ENCODE measurements around the gene SRSF8.

The SRSF8 gene

GRCh38 chr11:95085117-95085816, 18.5 kb downstream of the SRSF8 start:
- TF ChIP-seq CTCF (conservative IDR thresholded peaks at IDR 0.05; ENCODE audit: control insufficient read depth, insufficient read depth, low read depth, low read length) = no peak
- no peak for DNase-seq (ENCODE audit: low read depth)
- H3K4me3 ChIP-seq (ENCODE audit: control insufficient read depth, low read depth, low read length) = no peak overlapping the region

- no peak for DNase-seq (ENCODE audit: low read depth)
- no peak overlapping the region for H3K4me3 ChIP-seq (ENCODE audit: control insufficient read depth, low read depth, low read length)
- no peak for TF ChIP-seq CTCF (conservative IDR thresholded peaks at IDR 0.05; ENCODE audit: control insufficient read depth, insufficient read depth, low read depth, low read length)
Measured at GRCh38 chr11:95086151-95086550, 19.4 kb downstream of the SRSF8 start.

GRCh38 chr11:95086836-95087570, 20.3 kb downstream of the SRSF8 start:
- H3K4me3 ChIP-seq (ENCODE audit: control insufficient read depth, low read depth, low read length) = no peak overlapping the region
- no peak for TF ChIP-seq CTCF (conservative IDR thresholded peaks at IDR 0.05; ENCODE audit: control insufficient read depth, insufficient read depth, low read depth, low read length)
- no peak for DNase-seq (ENCODE audit: low read depth)

GRCh38 chr11:95088946-95089619, 22.4 kb downstream of the SRSF8 start:
- peak overlapping the region; percentile 58 for H3K4me3 ChIP-seq (ENCODE audit: control insufficient read depth, low read depth, low read length)
- TF ChIP-seq CTCF (conservative IDR thresholded peaks at IDR 0.05; ENCODE audit: control insufficient read depth, insufficient read depth, low read depth, low read length) = no peak
- no peak for DNase-seq (ENCODE audit: low read depth)

GRCh38 chr11:95089620-95090542, 23.2 kb downstream of the SRSF8 start, which contains the start of gene ENDOD1:
Gene ENDOD1 (plus strand): TSS chr11:95089846. CDS start chr11:95089928, 82 bp downstream.
- peak; percentile 73 for DNase-seq (ENCODE audit: low read depth)
- H3K4me3 ChIP-seq (ENCODE audit: control insufficient read depth, low read depth, low read length) = peak within 1 kb of the TSS; percentile 64
- TF ChIP-seq CTCF (conservative IDR thresholded peaks at IDR 0.05; ENCODE audit: control insufficient read depth, insufficient read depth, low read depth, low read length) = no peak

GRCh38 chr11:95091663-95092180, 25.0 kb downstream of the SRSF8 start:
- no peak for DNase-seq (ENCODE audit: low read depth)
- no peak for TF ChIP-seq CTCF (conservative IDR thresholded peaks at IDR 0.05; ENCODE audit: control insufficient read depth, insufficient read depth, low read depth, low read length)
- H3K4me3 ChIP-seq (ENCODE audit: control insufficient read depth, low read depth, low read length) = no peak overlapping the region
